ENCODE measurements around the gene HCRTR1. TPM values are rescaled to one million over a fixed set of nuclear protein-coding genes. Genes with fewer than 3 reads are reported as not detected.

HCRTR1 gene
- total RNA-seq: not detected

DNA sequence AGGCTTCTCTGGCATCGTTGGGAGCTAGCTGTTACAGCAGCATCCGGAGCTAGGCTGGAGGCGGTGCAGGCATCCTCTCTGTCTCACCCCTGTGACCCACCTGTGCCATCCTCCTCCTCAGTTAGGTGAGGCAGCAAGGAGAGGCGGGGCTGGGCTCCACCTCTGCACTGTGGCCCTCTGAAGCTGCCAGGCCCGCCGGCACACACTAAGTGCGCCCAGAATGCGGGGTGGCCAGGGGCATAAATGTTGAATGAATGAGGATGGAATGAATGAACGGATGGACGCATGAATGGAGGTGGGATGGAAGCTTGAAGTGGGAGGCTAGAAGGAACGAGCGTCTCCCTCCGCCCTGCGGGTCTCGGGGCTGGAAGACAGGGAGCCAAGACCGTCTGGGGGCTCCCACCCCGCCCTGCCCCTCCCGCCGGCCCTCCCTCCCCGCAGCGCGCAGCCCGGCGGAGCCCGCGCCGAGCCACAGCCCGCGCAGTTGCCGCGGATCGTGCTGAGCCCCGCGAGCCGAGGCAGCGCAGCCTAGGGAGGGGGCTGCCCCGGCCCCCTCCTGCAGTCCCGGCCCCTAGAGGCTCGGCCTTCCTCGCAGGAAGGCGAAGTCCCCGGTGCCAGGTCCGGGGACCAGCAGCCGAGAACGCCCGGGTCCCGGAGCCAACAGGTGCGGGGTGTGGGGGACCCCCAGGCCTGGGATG lies at the start of gene HCRTR1:
TSS of gene HCRTR1 (plus strand) at position 472 of the 698 bp plus-strand sequence. CDS start 1,504 bp downstream, outside the sequence.
- Histone ChIP-seq H3K36me3 (no peaks in the 10 kb centered on the region), H3K4me3 (peak within 1 kb of the TSS; percentile 31 to 40), H3K9me3 (no peaks in the 10 kb centered on the region), H3K4me1 (replicated peaks) (no peaks in the 10 kb centered on the region), H3K27ac (no peak within 1 kb of the TSS), H3K27me3 (replicated peaks; ENCODE audit: insufficient read depth) (peaks cover 4% of the 10 kb centered on the region)
- WGBS: 9% methylated on average over 33 of the region's 48 CpGs
- TF ChIP-seq, protein P1, sequence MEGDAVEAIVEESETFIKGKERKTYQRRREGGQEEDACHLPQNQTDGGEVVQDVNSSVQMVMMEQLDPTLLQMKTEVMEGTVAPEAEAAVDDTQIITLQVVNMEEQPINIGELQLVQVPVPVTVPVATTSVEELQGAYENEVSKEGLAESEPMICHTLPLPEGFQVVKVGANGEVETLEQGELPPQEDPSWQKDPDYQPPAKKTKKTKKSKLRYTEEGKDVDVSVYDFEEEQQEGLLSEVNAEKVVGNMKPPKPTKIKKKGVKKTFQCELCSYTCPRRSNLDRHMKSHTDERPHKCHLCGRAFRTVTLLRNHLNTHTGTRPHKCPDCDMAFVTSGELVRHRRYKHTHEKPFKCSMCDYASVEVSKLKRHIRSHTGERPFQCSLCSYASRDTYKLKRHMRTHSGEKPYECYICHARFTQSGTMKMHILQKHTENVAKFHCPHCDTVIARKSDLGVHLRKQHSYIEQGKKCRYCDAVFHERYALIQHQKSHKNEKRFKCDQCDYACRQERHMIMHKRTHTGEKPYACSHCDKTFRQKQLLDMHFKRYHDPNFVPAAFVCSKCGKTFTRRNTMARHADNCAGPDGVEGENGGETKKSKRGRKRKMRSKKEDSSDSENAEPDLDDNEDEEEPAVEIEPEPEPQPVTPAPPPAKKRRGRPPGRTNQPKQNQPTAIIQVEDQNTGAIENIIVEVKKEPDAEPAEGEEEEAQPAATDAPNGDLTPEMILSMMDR (IDR thresholded peaks at IDR 0.05): no peak
- DNase-seq (ENCODE audit: low spot score): no peak
- intact Hi-C loops (cut with DNase I): no loop called here

DNA sequence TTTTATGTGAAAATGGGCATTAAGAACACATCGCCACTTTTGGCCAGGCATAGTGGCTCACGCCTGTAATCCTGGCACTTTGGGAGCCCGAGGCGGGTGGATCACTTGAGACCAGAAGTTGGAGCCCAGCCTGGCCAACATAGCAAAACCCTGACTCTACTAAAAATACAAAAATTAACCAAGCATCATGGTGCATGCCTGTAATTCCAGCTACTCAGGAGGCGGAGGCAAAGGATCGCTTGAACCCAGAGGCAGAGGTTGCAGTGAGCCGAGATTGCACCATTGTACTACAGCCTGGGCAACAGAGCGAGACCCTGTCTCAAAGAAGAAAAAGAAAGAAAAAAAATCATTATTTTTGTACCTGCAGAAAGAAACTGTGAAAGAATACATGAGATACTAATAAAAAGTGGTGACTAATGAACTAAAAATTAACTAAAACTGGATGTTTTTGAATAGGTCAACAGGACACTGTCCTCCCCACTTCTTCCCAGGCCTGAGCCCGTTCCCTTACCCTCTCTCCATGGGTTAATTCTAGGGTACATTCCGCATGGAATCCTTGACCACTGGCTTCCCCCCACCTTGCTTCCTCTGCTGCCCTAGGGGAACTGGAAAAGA lies 49.4 kb upstream of the HCRTR1 start:
- H3K4me3 ChIP-seq: no peak overlapping the region
- WGBS: 86% methylated on average over 10 of the region's 10 CpGs
- H3K4me1 ChIP-seq (replicated peaks): no peaks in the 10 kb centered on the region
- no peak overlapping the region for H3K27ac ChIP-seq
- H3K27me3 ChIP-seq (replicated peaks; ENCODE audit: insufficient read depth): no peaks in the 10 kb centered on the region
- no peaks in the 10 kb centered on the region for H3K9me3 ChIP-seq
- H3K36me3 ChIP-seq: no peaks in the 10 kb centered on the region
- intact Hi-C loops (cut with DNase I): no loop called here
- TF ChIP-seq, protein P1 (IDR thresholded peaks at IDR 0.05): no peak
- no peak for TF ChIP-seq POLR2AphosphoS5 (IDR thresholded peaks at IDR 0.05)
- TF ChIP-seq POLR2A (IDR thresholded peaks at IDR 0.05): no peak
- no peak for DNase-seq (ENCODE audit: low spot score)

DNA sequence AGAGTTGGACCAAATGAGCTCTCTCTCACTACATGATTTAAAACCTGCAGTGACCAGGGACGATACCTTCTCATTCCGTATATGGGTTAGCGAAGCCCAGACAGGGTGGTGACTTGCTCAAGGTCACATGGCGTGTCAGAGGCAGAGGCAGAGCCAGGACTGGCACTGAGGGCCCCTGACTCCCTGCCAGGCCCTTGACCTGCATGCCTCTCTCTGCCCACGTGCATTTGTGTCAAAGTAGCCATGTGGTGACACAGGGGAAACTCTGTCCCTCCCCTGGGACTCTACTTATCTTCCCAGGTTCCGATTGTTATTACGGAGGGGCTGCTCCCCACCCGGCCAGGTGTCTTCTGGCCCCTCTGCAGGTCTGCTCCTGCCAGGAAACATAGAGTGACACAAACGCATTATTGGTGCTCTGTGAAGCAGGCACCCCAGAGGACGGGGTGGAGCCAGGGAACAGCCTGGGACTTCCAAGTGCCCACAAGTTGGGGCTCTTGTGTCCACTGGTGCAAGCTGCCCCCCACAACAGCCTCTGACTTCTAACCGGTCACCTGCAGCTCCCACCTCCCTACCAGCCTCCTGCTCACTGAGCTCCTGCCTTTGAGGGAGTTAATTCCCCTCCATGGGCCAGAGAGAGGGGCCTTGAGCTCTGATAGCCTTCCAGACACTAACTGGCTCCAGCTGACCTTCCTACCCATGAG lies 48.4 kb upstream of the HCRTR1 start:
- no peaks in the 10 kb centered on the region for H3K4me1 ChIP-seq (replicated peaks)
- H3K36me3 ChIP-seq: no peaks in the 10 kb centered on the region
- no peak overlapping the region for H3K4me3 ChIP-seq
- no peak for DNase-seq (ENCODE audit: low spot score)
- intact Hi-C loops (cut with DNase I): no loop called here
- H3K27me3 ChIP-seq (replicated peaks; ENCODE audit: insufficient read depth): no peaks in the 10 kb centered on the region
- H3K9me3 ChIP-seq: no peaks in the 10 kb centered on the region
- H3K27ac ChIP-seq: no peak overlapping the region
- TF ChIP-seq POLR2A (IDR thresholded peaks at IDR 0.05): no peak
- TF ChIP-seq, protein P1 (IDR thresholded peaks at IDR 0.05): no peak
- TF ChIP-seq POLR2AphosphoS5 (IDR thresholded peaks at IDR 0.05): no peak
- WGBS: 84% methylated on average over 11 of the region's 11 CpGs

DNA sequence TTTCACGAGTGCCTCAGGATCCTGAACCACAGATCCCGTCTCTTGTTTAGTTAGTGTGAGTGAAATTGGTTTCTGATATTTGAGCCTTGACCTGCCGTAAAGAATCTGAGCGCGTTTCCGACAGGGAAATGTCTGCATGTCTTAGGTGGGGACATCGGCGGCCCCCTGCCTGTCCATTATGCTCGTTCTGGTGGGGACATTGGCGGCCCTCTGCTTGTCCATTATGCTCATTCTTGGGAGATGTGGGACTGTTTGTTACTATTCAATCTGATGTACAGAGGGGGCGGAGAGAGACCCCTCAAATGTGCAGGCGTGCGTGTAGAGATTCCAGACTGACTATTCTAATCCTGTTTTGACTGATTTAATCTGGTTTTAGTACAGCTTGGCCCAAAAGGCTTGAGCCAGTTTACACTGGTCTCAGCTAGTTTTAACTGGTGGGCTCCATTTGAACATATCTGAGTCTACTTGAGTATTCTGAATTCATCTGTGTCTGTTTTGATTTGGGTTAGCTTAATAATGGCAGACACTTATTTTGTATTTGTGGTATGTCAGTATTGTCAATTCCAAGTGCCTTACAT lies 47.8 kb upstream of the HCRTR1 start:
- TF ChIP-seq POLR2A (IDR thresholded peaks at IDR 0.05) (no peak), POLR2AphosphoS5 (IDR thresholded peaks at IDR 0.05) (no peak)
- TF ChIP-seq, protein P1 (IDR thresholded peaks at IDR 0.05): no peak
- 83% methylated on average over 13 of the region's 13 CpGs for WGBS
- Histone ChIP-seq H3K9me3 (no peaks in the 10 kb centered on the region), H3K4me1 (replicated peaks) (no peaks in the 10 kb centered on the region), H3K4me3 (no peak overlapping the region), H3K36me3 (no peaks in the 10 kb centered on the region), H3K27me3 (replicated peaks; ENCODE audit: insufficient read depth) (no peaks in the 10 kb centered on the region), H3K27ac (no peak overlapping the region)
- no peak for DNase-seq (ENCODE audit: low spot score)
- intact Hi-C loops (cut with DNase I): no loop called here
